ENCODE measurements around the gene SPHKAP.

The SPHKAP gene

DNA sequence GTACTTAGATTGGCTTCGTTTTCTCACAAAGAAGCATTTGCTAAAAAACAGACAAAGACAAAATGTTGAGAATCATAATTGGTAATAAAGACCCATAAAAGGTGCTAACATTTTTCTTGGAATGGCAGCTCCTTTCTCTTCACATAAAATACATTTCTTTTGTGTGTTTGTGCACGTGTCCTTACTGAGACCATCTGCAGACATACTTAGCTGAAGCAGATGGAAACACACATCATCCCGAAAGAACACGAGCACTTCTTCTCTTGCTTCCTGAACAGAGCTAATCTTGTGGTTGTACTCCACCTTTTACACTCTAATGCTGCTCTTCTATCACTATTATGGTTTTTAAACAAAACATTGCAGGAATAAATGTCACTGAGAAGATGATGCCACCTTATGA is 142.5 kb downstream of the SPHKAP start:
- DNase-seq (ENCODE audit: extremely low read depth, low read depth): no peak
- TF ChIP-seq, protein P1, sequence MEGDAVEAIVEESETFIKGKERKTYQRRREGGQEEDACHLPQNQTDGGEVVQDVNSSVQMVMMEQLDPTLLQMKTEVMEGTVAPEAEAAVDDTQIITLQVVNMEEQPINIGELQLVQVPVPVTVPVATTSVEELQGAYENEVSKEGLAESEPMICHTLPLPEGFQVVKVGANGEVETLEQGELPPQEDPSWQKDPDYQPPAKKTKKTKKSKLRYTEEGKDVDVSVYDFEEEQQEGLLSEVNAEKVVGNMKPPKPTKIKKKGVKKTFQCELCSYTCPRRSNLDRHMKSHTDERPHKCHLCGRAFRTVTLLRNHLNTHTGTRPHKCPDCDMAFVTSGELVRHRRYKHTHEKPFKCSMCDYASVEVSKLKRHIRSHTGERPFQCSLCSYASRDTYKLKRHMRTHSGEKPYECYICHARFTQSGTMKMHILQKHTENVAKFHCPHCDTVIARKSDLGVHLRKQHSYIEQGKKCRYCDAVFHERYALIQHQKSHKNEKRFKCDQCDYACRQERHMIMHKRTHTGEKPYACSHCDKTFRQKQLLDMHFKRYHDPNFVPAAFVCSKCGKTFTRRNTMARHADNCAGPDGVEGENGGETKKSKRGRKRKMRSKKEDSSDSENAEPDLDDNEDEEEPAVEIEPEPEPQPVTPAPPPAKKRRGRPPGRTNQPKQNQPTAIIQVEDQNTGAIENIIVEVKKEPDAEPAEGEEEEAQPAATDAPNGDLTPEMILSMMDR (IDR thresholded peaks at IDR 0.05; ENCODE audit: low read depth, low read length): no peak

DNA sequence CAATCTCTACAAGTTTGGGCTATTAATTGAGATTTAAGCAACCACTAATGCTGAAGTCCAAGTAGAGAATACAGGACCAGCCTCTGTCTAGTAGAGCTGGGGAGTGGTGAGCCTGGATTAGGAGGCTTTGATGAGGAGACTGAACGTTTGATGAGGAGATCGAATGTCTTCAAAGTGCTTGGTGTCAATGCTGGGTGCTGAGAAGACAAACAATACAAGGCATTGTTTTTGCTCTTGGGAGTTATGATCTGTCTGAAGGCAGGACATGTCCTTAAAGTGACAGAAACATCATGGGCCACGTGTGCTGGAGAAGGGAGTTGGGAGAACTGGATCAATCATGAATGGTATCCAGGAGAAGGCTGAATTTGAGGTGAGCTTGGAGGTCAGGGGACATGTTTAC is 143.6 kb downstream of the SPHKAP start:
- no peak for DNase-seq (ENCODE audit: extremely low read depth, low read depth)
- TF ChIP-seq, protein P1 (IDR thresholded peaks at IDR 0.05; ENCODE audit: low read depth, low read length): no peak

GRCh38 chr2:228023619-228024018 is 157.9 kb downstream of the SPHKAP start:
- DNase-seq (ENCODE audit: extremely low read depth, low read depth): no peak
- TF ChIP-seq, protein P1 (IDR thresholded peaks at IDR 0.05; ENCODE audit: low read depth, low read length): no peak

GRCh38 chr2:228018311-228018710 is 163.2 kb downstream of the SPHKAP start:
- no peak for DNase-seq (ENCODE audit: extremely low read depth, low read depth)
- TF ChIP-seq, protein P1 (IDR thresholded peaks at IDR 0.05; ENCODE audit: low read depth, low read length): no peak

DNA sequence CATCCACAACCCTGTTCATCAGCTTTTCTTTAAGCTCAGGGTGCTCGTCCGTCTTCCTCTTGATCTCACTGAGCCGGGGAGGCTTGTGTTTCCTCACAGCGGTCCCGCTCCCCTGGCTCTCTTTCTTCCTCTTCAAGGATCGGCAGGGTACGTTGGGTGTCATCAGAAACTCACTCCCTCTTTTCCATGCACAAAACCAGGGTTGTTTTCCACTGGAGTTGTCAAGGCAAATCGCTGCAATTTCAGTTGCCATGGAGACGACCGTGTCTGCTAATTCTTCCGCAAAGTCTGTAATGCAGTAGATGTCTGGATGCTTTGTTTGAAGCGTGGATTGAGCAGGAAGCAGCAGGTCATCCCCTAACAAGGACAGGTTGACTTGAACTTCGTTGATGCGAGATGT is 163.7 kb downstream of the SPHKAP start:
- no peak for DNase-seq (ENCODE audit: extremely low read depth, low read depth)
- TF ChIP-seq, protein P1 (IDR thresholded peaks at IDR 0.05; ENCODE audit: low read depth, low read length): no peak

- no peak for DNase-seq (ENCODE audit: extremely low read depth, low read depth)
- TF ChIP-seq, protein P1 (IDR thresholded peaks at IDR 0.05; ENCODE audit: low read depth, low read length): no peak
These were observed 165.1 kb downstream of the SPHKAP start for GRCh38 chr2:228016402-228016801.

GRCh38 chr2:228015741-228016140 is 165.7 kb downstream of the SPHKAP start:
- no peak for DNase-seq (ENCODE audit: extremely low read depth, low read depth)

More at GRCh38 chr2:228015741-228016140, 165.7 kb downstream of the SPHKAP start:
- TF ChIP-seq, protein P1 (IDR thresholded peaks at IDR 0.05; ENCODE audit: low read depth, low read length): no peak

All from AG09319 (cell line).